ENCODE results near the gene TACC3.

Gene TACC3

DNA sequence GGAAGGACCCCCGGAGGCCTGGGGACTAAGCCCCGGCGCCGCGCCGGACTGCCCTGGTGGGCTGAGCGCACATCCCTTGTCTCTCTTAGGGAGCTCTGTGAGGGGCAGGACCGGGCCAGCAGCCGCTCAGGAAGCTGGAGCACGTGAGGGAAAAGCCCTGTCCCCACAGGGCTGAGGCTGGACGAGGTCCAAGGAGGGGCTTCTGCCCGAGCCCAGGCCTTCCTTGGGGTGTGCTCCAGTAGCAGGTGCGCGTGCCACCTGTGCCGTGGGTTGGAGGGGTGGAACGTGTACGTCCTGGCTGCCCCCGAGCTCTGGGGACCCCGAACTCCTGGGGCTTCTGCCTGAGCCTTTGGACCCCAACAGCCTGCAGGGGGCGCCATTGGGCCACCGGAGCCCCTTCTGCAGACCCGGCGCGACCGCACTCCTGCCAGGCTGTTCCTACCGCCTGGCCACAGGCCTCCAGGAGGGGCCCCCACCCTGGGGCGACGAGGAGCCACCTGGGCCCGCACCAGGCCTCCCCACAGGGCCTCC is 27.2 kb downstream of the TACC3 start:
- no peaks in the 10 kb centered on the region for H3K4me1 ChIP-seq (ENCODE audit: control insufficient read depth, insufficient read depth, low read length)
- POLR2A ChIA-PET, result interaction anchor here (1.2 to 2.2 kb wide), 3 partner anchors 29 to 64 kb away, joined by 4 to 7 read pairs (median 6); no protein-coding TSS in a partner anchor
- CTCF ChIA-PET, result interaction anchor here (0.6 to 8.0 kb wide), 15 partner anchors 9 to 440 kb away, joined by 3 to 148 read pairs (median 4); no protein-coding TSS in a partner anchor
- no peaks in the 10 kb centered on the region for H3K9me3 ChIP-seq (ENCODE audit: control insufficient read depth, insufficient read depth, low read depth, low read length)
- no peak overlapping the region for H3K27ac ChIP-seq (ENCODE audit: extremely low read depth, low read depth, low read length)
- no peak overlapping the region for H3K4me3 ChIP-seq (ENCODE audit: low read depth, low read length)
- peaks cover 0 to 18% of the 10 kb centered on the region in 2 experiments; a peak in 1 of 3 replicates for H3K36me3 ChIP-seq (ENCODE audit: control insufficient read depth in 2 of 2, insufficient read depth in 1 of 2, low read length in 2 of 2)
- TF ChIP-seq ZSCAN30 (tag by site-specific recombination; IDR thresholded peaks at IDR 0.05) (peak; percentile 79; the same call in 1 of the 2 replicates), ZBTB7A (tag by site-specific recombination; IDR thresholded peaks at IDR 0.05; ENCODE audit: low read depth) (peak; percentile 90), ZNF341 (tag by site-specific recombination; IDR thresholded peaks at IDR 0.05; ENCODE audit: low read depth) (peak; percentile 78), ZNF654 (tag by site-specific recombination; IDR thresholded peaks at IDR 0.05; ENCODE audit: low read depth) (peak; percentile 77), ZNF350 (tag by site-specific recombination; IDR thresholded peaks at IDR 0.05) (no peak), ZNF335 (tag by site-specific recombination; conservative IDR thresholded peaks at IDR 0.05) (peak; percentile 55), MZF1 (tag by site-specific recombination; IDR thresholded peaks at IDR 0.05; ENCODE audit: borderline replicate concordance) (no peak), ZEB2 (tag by site-specific recombination; IDR thresholded peaks at IDR 0.05) (peak; percentile 64), SP2 (tag by site-specific recombination; IDR thresholded peaks at IDR 0.05) (no peak), KLF9 (tag by site-specific recombination; IDR thresholded peaks at IDR 0.05; ENCODE audit: low read depth) (no peak), GLIS1 (tag by site-specific recombination; IDR thresholded peaks at IDR 0.05) (peak; percentile 83), ZNF2 (tag by site-specific recombination; IDR thresholded peaks at IDR 0.05) (peak; percentile 62; the same call in 1 of the 2 replicates), GLIS2 (tag by site-specific recombination; IDR thresholded peaks at IDR 0.05) (peak; percentile 74), ZXDB (tag by site-specific recombination; IDR thresholded peaks at IDR 0.05) (0 out of 2 replicates have a peak, but pooled peaks have one; percentile 21), ZNF561 (tag by site-specific recombination; IDR thresholded peaks at IDR 0.05; ENCODE audit: borderline replicate concordance) (0 out of 2 replicates have a peak, but pooled peaks have one; percentile 37), ZNF391 (tag by site-specific recombination; IDR thresholded peaks at IDR 0.05; ENCODE audit: borderline replicate concordance, low read depth) (peak; percentile 43; the same call in 1 of the 2 replicates), ZNF324 (tag by site-specific recombination; IDR thresholded peaks at IDR 0.05) (0 out of 2 replicates have a peak, but pooled peaks have one; percentile 26), ZFP37 (tag by site-specific recombination; IDR thresholded peaks at IDR 0.05) (0 out of 2 replicates have a peak, but pooled peaks have one; percentile 47), ZNF837 (tag by site-specific recombination; IDR thresholded peaks at IDR 0.05) (no peak), ZNF600 (tag by site-specific recombination; IDR thresholded peaks at IDR 0.05) (peak; percentile 60), ZIC2 (tag by site-specific recombination; IDR thresholded peaks at IDR 0.05) (peak; percentile 40), ZNF626 (tag by site-specific recombination; IDR thresholded peaks at IDR 0.05) (no peak)
- TF ChIP-seq, protein P1, sequence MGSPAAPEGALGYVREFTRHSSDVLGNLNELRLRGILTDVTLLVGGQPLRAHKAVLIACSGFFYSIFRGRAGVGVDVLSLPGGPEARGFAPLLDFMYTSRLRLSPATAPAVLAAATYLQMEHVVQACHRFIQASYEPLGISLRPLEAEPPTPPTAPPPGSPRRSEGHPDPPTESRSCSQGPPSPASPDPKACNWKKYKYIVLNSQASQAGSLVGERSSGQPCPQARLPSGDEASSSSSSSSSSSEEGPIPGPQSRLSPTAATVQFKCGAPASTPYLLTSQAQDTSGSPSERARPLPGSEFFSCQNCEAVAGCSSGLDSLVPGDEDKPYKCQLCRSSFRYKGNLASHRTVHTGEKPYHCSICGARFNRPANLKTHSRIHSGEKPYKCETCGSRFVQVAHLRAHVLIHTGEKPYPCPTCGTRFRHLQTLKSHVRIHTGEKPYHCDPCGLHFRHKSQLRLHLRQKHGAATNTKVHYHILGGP (tag by site-specific recombination; IDR thresholded peaks at IDR 0.05), result no peak
- TF ChIP-seq, protein P2, sequence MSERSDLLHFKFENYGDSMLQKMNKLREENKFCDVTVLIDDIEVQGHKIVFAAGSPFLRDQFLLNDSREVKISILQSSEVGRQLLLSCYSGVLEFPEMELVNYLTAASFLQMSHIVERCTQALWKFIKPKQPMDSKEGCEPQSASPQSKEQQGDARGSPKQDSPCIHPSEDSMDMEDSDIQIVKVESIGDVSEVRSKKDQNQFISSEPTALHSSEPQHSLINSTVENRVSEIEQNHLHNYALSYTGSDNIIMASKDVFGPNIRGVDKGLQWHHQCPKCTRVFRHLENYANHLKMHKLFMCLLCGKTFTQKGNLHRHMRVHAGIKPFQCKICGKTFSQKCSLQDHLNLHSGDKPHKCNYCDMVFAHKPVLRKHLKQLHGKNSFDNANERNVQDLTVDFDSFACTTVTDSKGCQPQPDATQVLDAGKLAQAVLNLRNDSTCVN (tag by site-specific recombination; optimal IDR thresholded peaks at IDR 0.05), result peak; percentile 36
- TF ChIP-seq, protein P3, sequence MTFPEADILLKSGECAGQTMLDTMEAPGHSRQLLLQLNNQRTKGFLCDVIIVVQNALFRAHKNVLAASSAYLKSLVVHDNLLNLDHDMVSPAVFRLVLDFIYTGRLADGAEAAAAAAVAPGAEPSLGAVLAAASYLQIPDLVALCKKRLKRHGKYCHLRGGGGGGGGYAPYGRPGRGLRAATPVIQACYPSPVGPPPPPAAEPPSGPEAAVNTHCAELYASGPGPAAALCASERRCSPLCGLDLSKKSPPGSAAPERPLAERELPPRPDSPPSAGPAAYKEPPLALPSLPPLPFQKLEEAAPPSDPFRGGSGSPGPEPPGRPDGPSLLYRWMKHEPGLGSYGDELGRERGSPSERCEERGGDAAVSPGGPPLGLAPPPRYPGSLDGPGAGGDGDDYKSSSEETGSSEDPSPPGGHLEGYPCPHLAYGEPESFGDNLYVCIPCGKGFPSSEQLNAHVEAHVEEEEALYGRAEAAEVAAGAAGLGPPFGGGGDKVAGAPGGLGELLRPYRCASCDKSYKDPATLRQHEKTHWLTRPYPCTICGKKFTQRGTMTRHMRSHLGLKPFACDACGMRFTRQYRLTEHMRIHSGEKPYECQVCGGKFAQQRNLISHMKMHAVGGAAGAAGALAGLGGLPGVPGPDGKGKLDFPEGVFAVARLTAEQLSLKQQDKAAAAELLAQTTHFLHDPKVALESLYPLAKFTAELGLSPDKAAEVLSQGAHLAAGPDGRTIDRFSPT (tag by site-specific recombination; IDR thresholded peaks at IDR 0.05), result peak; percentile 63
- TF ChIP-seq, protein P4, sequence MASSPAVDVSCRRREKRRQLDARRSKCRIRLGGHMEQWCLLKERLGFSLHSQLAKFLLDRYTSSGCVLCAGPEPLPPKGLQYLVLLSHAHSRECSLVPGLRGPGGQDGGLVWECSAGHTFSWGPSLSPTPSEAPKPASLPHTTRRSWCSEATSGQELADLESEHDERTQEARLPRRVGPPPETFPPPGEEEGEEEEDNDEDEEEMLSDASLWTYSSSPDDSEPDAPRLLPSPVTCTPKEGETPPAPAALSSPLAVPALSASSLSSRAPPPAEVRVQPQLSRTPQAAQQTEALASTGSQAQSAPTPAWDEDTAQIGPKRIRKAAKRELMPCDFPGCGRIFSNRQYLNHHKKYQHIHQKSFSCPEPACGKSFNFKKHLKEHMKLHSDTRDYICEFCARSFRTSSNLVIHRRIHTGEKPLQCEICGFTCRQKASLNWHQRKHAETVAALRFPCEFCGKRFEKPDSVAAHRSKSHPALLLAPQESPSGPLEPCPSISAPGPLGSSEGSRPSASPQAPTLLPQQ (tag by site-specific recombination; IDR thresholded peaks at IDR 0.05), result 0 out of 2 replicates have a peak, but pooled peaks have one; percentile 30
- TF ChIP-seq, protein P5, sequence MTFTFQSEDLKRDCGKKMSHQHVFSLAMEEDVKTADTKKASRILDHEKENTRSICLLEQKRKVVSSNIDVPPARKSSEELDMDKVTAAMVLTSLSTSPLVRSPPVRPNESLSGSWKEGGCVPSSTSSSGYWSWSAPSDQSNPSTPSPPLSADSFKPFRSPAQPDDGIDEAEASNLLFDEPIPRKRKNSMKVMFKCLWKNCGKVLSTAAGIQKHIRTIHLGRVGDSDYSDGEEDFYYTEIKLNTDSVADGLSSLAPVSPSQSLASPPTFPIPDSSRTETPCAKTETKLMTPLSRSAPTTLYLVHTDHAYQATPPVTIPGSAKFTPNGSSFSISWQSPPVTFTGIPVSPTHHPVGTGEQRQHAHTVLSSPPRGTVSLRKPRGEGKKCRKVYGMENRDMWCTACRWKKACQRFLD (tag by site-specific recombination; IDR thresholded peaks at IDR 0.05), result no peak
- TF ChIP-seq, protein P6, sequence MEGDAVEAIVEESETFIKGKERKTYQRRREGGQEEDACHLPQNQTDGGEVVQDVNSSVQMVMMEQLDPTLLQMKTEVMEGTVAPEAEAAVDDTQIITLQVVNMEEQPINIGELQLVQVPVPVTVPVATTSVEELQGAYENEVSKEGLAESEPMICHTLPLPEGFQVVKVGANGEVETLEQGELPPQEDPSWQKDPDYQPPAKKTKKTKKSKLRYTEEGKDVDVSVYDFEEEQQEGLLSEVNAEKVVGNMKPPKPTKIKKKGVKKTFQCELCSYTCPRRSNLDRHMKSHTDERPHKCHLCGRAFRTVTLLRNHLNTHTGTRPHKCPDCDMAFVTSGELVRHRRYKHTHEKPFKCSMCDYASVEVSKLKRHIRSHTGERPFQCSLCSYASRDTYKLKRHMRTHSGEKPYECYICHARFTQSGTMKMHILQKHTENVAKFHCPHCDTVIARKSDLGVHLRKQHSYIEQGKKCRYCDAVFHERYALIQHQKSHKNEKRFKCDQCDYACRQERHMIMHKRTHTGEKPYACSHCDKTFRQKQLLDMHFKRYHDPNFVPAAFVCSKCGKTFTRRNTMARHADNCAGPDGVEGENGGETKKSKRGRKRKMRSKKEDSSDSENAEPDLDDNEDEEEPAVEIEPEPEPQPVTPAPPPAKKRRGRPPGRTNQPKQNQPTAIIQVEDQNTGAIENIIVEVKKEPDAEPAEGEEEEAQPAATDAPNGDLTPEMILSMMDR (tag by site-specific recombination; IDR thresholded peaks at IDR 0.05), result peak; percentile 85

All from HEK293 (cell line).